Measurements from ENCODE around the gene IL32.

IL32 gene

GRCh38 chr16:3022208-3022683 is 43.2 kb upstream of the IL32 start:
- Histone ChIP-seq H3K4me3 (ENCODE audit: low read length in 2 of 2) (peak overlapping the region; percentile 42 to 94), H3K27ac (ENCODE audit: low read depth in 2 of 2, low read length in 2 of 2) (peak overlapping the region; percentile 90 to 92), H3K9ac (ENCODE audit: low read depth in 1 of 2, low read length in 2 of 2) (peak overlapping the region in 1 of 2 donors; percentile 90), H3K4me1 (ENCODE audit: control insufficient read depth in 2 of 2, insufficient read depth in 2 of 2, low read length in 2 of 2) (peaks cover 36 to 37% of the 10 kb centered on the region in 2 donors), H3K9me3 (ENCODE audit: control insufficient read depth in 2 of 2, low read length in 2 of 2) (no peaks in the 10 kb centered on the region), H3K27me3 (ENCODE audit: control insufficient read depth in 2 of 2, insufficient read depth in 2 of 2, low read length in 2 of 2) (peaks cover 0 to 5% of the 10 kb centered on the region in 2 donors), H3K36me3 (ENCODE audit: control insufficient read depth in 2 of 2, insufficient read depth in 2 of 2, low read length in 2 of 2) (peaks cover 11 to 14% of the 10 kb centered on the region in 2 donors)

- Histone ChIP-seq H3K27ac (ENCODE audit: low read depth in 2 of 2, low read length in 2 of 2) (peak overlapping the region; percentile 90 to 92), H3K36me3 (ENCODE audit: control insufficient read depth in 2 of 2, insufficient read depth in 2 of 2, low read length in 2 of 2) (peaks cover 11 to 16% of the 10 kb centered on the region in 2 donors), H3K27me3 (ENCODE audit: control insufficient read depth in 2 of 2, insufficient read depth in 2 of 2, low read length in 2 of 2) (peaks cover 0 to 5% of the 10 kb centered on the region in 2 donors), H3K4me3 (ENCODE audit: low read length in 2 of 2) (peak overlapping the region; percentile 84 to 94), H3K9ac (ENCODE audit: low read depth in 1 of 2, low read length in 2 of 2) (peak overlapping the region; percentile 32 to 90), H3K9me3 (ENCODE audit: control insufficient read depth in 2 of 2, low read length in 2 of 2) (no peaks in the 10 kb centered on the region), H3K4me1 (ENCODE audit: control insufficient read depth in 2 of 2, insufficient read depth in 2 of 2, low read length in 2 of 2) (peaks cover 38 to 40% of the 10 kb centered on the region in 2 donors)
Measured at GRCh38 chr16:3022684-3023414, 42.6 kb upstream of the IL32 start.

GRCh38 chr16:3023415-3023668 is 42.1 kb upstream of the IL32 start:
- peak overlapping the region; percentile 90 to 92 for H3K27ac ChIP-seq (ENCODE audit: low read depth in 2 of 2, low read length in 2 of 2)
- H3K27me3 ChIP-seq (ENCODE audit: control insufficient read depth in 2 of 2, insufficient read depth in 2 of 2, low read length in 2 of 2) = peaks cover 0 to 3% of the 10 kb centered on the region in 2 donors
- H3K9ac ChIP-seq (ENCODE audit: low read depth in 1 of 2, low read length in 2 of 2) = peak overlapping the region; percentile 79 to 90
- H3K36me3 ChIP-seq (ENCODE audit: control insufficient read depth in 2 of 2, insufficient read depth in 2 of 2, low read length in 2 of 2) = peaks cover 11 to 16% of the 10 kb centered on the region in 2 donors
- peak overlapping the region; percentile 84 to 94 for H3K4me3 ChIP-seq (ENCODE audit: low read length in 2 of 2)
- H3K4me1 ChIP-seq (ENCODE audit: control insufficient read depth in 2 of 2, insufficient read depth in 2 of 2, low read length in 2 of 2) = peaks cover 37 to 38% of the 10 kb centered on the region in 2 donors
- no peaks in the 10 kb centered on the region for H3K9me3 ChIP-seq (ENCODE audit: control insufficient read depth in 2 of 2, low read length in 2 of 2)

GRCh38 chr16:3023669-3024478 is 41.6 kb upstream of the IL32 start, which contains the start of the genes HCFC1R1 and THOC6:
TSS of gene HCFC1R1 (minus strand) at chr16:3023942. CDS start at chr16:3023941, 1 bp downstream.
TSS of gene THOC6 (plus strand) at chr16:3024035. CDS start at chr16:3024327, 292 bp downstream.
- Histone ChIP-seq H3K9me3 (ENCODE audit: control insufficient read depth in 2 of 2, low read length in 2 of 2) (no peaks in the 10 kb centered on the region), H3K36me3 (ENCODE audit: control insufficient read depth in 2 of 2, insufficient read depth in 2 of 2, low read length in 2 of 2) (peaks cover 11 to 17% of the 10 kb centered on the region in 2 donors), H3K27ac (ENCODE audit: low read depth in 2 of 2, low read length in 2 of 2) (peak within 1 kb of the TSS; percentile 90 to 92), H3K9ac (ENCODE audit: low read depth in 1 of 2, low read length in 2 of 2) (peak within 1 kb of the TSS; percentile 79 to 90), H3K4me1 (ENCODE audit: control insufficient read depth in 2 of 2, insufficient read depth in 2 of 2, low read length in 2 of 2) (peaks cover 36 to 40% of the 10 kb centered on the region in 2 donors), H3K27me3 (ENCODE audit: control insufficient read depth in 2 of 2, insufficient read depth in 2 of 2, low read length in 2 of 2) (peaks cover 0 to under 1% of the 10 kb centered on the region in 2 donors), H3K4me3 (ENCODE audit: low read length in 2 of 2) (peak within 1 kb of the TSS; percentile 84 to 94)

- Histone ChIP-seq H3K4me3 (ENCODE audit: low read length in 2 of 2) (no peak overlapping the region), H3K27ac (ENCODE audit: low read depth in 2 of 2, low read length in 2 of 2) (no peak overlapping the region), H3K9ac (ENCODE audit: low read depth in 1 of 2, low read length in 2 of 2) (no peak overlapping the region), H3K4me1 (ENCODE audit: control insufficient read depth in 2 of 2, insufficient read depth in 2 of 2, low read length in 2 of 2) (peaks cover 34 to 37% of the 10 kb centered on the region in 2 donors), H3K36me3 (ENCODE audit: control insufficient read depth in 2 of 2, insufficient read depth in 2 of 2, low read length in 2 of 2) (peaks cover 14 to 24% of the 10 kb centered on the region in 2 donors), H3K9me3 (ENCODE audit: control insufficient read depth in 2 of 2, low read length in 2 of 2) (no peaks in the 10 kb centered on the region), H3K27me3 (ENCODE audit: control insufficient read depth in 2 of 2, insufficient read depth in 2 of 2, low read length in 2 of 2) (peaks cover 0 to 6% of the 10 kb centered on the region in 2 donors)
Measured at GRCh38 chr16:3025032-3026002, 40.1 kb upstream of the IL32 start.

GRCh38 chr16:3026003-3026378 is 39.4 kb upstream of the IL32 start:
- peaks cover 14 to 24% of the 10 kb centered on the region in 2 donors for H3K36me3 ChIP-seq (ENCODE audit: control insufficient read depth in 2 of 2, insufficient read depth in 2 of 2, low read length in 2 of 2)
- H3K9ac ChIP-seq (ENCODE audit: low read depth in 1 of 2, low read length in 2 of 2) = no peak overlapping the region
- peaks cover 31 to 33% of the 10 kb centered on the region in 2 donors for H3K4me1 ChIP-seq (ENCODE audit: control insufficient read depth in 2 of 2, insufficient read depth in 2 of 2, low read length in 2 of 2)
- no peak overlapping the region for H3K27ac ChIP-seq (ENCODE audit: low read depth in 2 of 2, low read length in 2 of 2)
- H3K4me3 ChIP-seq (ENCODE audit: low read length in 2 of 2) = no peak overlapping the region
- H3K9me3 ChIP-seq (ENCODE audit: control insufficient read depth in 2 of 2, low read length in 2 of 2) = no peaks in the 10 kb centered on the region
- peaks cover 0 to 6% of the 10 kb centered on the region in 2 donors for H3K27me3 ChIP-seq (ENCODE audit: control insufficient read depth in 2 of 2, insufficient read depth in 2 of 2, low read length in 2 of 2)

GRCh38 chr16:3026609-3027488 is 38.6 kb upstream of the IL32 start:
- Histone ChIP-seq H3K9me3 (ENCODE audit: control insufficient read depth in 2 of 2, low read length in 2 of 2) (no peaks in the 10 kb centered on the region), H3K27ac (ENCODE audit: low read depth in 2 of 2, low read length in 2 of 2) (no peak overlapping the region), H3K27me3 (ENCODE audit: control insufficient read depth in 2 of 2, insufficient read depth in 2 of 2, low read length in 2 of 2) (peaks cover 0 to 6% of the 10 kb centered on the region in 2 donors), H3K4me1 (ENCODE audit: control insufficient read depth in 2 of 2, insufficient read depth in 2 of 2, low read length in 2 of 2) (peaks cover 26 to 28% of the 10 kb centered on the region in 2 donors), H3K4me3 (ENCODE audit: low read length in 2 of 2) (no peak overlapping the region), H3K9ac (ENCODE audit: low read depth in 1 of 2, low read length in 2 of 2) (no peak overlapping the region), H3K36me3 (ENCODE audit: control insufficient read depth in 2 of 2, insufficient read depth in 2 of 2, low read length in 2 of 2) (peaks cover 14 to 24% of the 10 kb centered on the region in 2 donors)

- no peak overlapping the region for H3K27ac ChIP-seq (ENCODE audit: low read depth in 2 of 2, low read length in 2 of 2)
- no peaks in the 10 kb centered on the region for H3K9me3 ChIP-seq (ENCODE audit: control insufficient read depth in 2 of 2, low read length in 2 of 2)
- peaks cover 14 to 24% of the 10 kb centered on the region in 2 donors for H3K36me3 ChIP-seq (ENCODE audit: control insufficient read depth in 2 of 2, insufficient read depth in 2 of 2, low read length in 2 of 2)
- H3K27me3 ChIP-seq (ENCODE audit: control insufficient read depth in 2 of 2, insufficient read depth in 2 of 2, low read length in 2 of 2) = peaks cover 0 to 6% of the 10 kb centered on the region in 2 donors
- peaks cover 21 to 22% of the 10 kb centered on the region in 2 donors for H3K4me1 ChIP-seq (ENCODE audit: control insufficient read depth in 2 of 2, insufficient read depth in 2 of 2, low read length in 2 of 2)
- H3K4me3 ChIP-seq (ENCODE audit: low read length in 2 of 2) = no peak overlapping the region
- no peak overlapping the region for H3K9ac ChIP-seq (ENCODE audit: low read depth in 1 of 2, low read length in 2 of 2)
Measured at GRCh38 chr16:3027489-3027795, 38.0 kb upstream of the IL32 start.
